Fibroblast of villous mesenchyme (primary cell): Measurements from ENCODE around the gene CHL1. TPM values are rescaled to one million over a fixed set of nuclear protein-coding genes. Genes with fewer than 3 reads are reported as not detected.

ENCODE experiments used
- DNase-seq: peaks from one replicate; pipeline ENCODE4 v3.0.0-alpha.2; 2010; ENCODE audit warnings: low read depth
- H3K4me3 ChIP-seq: 2 replicates; pipeline ENCODE4 v1.5.1; 2011; ENCODE audit warnings: low read depth, mild to moderate bottlenecking, low read length
- total RNA-seq: library from RNA; depleted of rRNA; stranded (reverse); fragments of >200 nt; gene quantifications from 2 replicates; pipeline ENCODE4 v1.2.3, GENCODE V29; 2012
- TF ChIP-seq, protein P1 (sequence below): IDR thresholded peaks from 2 replicates; pipeline ENCODE4 v1.5.1; 2012; ENCODE audit warnings: low read depth, mild to moderate bottlenecking, low read length; ENCODE audit not compliant: insufficient read depth

The CHL1 gene
- total RNA-seq, 1 donor: not detected

DNA sequence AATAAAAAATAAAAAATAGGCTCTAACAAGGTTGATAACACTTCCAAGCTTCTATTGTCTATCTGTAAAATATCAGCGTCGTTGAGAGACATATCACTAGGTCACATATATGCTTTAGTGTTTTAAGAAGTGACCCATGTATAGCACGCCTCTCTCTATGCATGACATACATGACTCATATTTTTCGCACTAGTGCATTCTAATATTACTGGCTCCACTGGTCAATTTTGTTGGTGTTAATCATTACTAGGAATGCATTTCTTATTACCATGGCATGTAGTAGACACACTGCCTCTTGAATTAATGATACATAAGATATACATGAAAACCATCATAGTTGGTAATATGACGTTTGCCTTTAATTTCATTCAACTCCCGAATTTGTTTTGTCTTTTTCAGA lies 203.1 kb downstream of the CHL1 start:
- TF ChIP-seq, protein P1, sequence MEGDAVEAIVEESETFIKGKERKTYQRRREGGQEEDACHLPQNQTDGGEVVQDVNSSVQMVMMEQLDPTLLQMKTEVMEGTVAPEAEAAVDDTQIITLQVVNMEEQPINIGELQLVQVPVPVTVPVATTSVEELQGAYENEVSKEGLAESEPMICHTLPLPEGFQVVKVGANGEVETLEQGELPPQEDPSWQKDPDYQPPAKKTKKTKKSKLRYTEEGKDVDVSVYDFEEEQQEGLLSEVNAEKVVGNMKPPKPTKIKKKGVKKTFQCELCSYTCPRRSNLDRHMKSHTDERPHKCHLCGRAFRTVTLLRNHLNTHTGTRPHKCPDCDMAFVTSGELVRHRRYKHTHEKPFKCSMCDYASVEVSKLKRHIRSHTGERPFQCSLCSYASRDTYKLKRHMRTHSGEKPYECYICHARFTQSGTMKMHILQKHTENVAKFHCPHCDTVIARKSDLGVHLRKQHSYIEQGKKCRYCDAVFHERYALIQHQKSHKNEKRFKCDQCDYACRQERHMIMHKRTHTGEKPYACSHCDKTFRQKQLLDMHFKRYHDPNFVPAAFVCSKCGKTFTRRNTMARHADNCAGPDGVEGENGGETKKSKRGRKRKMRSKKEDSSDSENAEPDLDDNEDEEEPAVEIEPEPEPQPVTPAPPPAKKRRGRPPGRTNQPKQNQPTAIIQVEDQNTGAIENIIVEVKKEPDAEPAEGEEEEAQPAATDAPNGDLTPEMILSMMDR: no peak
- no peak for DNase-seq

DNA sequence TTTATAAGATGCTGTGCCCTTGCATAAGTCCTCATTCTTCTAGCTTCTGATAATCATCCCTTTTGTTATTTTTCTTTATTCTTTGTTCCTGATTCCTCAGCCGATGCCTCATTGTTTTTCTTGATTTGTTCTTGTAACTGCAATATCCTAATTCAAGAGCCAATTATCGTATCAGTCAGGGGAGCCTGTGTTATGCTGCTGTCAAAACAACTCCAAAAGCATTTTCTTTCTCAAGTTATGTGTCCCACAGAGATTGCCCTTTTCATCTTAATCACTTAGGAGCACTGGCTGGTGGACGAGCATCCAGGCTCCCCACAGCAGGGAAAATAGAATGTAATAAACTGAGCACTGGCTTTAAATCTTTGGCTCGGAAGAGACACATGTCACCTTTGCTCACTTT lies 207.3 kb downstream of the CHL1 start:
- no peak overlapping the region for H3K4me3 ChIP-seq
- TF ChIP-seq, protein P1: no peak
- DNase-seq: no peak

More for the DNA sequence above, 203.1 kb downstream of the CHL1 start:
- H3K4me3 ChIP-seq: no peak overlapping the region

DNA sequence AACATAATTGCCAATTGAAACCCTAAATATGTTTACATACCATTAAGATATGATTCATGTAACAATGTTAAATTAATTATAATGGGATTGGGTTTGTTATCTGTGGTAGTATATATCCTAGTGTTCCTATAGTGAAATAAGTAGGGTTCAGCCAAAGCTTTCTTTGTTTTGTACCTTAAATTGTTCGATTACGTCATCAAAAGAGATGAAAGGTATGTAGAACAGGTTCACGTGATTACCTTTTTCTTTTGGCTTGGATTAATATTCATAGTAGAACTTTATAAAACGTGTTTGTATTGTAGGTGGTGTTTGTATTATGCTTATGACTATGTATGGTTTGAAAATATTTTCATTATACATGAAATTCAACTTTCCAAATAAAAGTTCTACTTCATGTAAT lies 212.4 kb downstream of the CHL1 start:
- TF ChIP-seq, protein P1: no peak
- no peak for DNase-seq
- no peak overlapping the region for H3K4me3 ChIP-seq

DNA sequence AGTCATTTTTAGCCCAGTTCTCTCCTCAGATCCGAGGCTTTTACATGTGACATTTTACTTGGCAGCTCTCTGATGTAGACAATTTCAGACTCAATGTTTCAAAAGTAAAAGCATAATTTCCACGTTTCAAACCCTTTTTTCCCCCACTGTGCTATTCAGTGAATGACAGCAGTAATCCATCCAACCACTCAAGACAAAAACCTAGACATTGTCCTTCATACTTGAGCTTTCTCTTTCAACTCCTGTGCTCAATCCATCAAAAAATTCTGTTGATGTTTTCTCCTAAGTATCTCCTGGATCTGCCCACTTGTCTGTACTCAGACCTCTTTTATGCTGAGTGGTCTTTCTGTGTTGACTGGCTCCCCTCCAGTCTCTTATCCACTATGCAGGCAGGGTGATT lies 214.7 kb downstream of the CHL1 start:
- DNase-seq: no peak
- H3K4me3 ChIP-seq: no peak overlapping the region
- TF ChIP-seq, protein P1: no peak

DNA sequence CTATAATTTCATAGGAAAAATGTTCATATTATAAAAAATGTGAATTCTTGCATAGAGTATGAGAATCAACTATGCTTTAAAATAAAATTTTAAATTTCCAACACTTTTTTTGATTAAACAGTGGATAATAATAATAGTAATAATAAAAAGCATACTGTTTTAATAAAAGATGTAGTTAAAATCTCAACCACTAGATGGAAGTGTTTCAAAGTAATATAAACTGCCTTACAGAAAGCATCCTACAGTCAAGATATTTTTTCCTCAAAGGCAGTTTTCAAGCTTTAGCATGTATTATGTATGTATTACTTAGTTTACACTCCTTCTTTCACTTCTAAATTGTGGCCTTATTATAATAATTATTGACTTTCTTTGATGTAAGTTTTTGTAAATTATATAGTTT lies 217.5 kb downstream of the CHL1 start:
- TF ChIP-seq, protein P1: no peak
- DNase-seq: peak; percentile 10
- no peak overlapping the region for H3K4me3 ChIP-seq

DNA sequence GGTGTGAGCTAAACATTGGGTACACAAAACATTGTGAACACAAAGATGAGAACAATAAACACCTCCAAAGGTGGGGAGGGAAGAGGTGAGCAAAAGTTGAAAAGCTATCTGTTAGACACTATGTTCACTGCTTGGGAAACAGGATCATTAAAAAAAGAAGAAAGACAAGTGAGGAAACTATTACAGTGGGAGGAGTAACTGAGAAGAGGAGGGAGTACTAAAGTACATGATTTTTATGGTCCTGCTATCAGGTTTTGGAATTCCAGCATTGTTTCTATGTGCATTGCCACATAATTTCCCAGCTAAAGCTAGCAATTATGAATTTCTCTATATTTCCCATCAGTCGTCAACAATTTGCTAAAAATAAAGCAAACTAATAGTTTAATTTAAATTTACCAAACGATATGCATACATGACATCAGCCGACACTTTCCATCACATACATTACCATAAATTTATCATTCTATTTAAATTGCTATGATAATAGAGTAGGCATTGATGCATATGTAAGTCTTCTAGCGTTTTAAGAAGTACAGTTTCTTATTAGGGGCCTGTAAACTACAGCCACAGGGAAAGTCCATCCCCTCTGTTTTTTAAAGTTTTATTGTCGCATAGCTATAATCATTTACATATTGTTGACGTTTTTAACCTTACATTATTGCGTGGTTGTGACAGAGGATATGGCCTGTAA lies 221.8 kb downstream of the CHL1 start:
- DNase-seq: no peak
- no peak overlapping the region for H3K4me3 ChIP-seq
- TF ChIP-seq, protein P1: no peak

DNA sequence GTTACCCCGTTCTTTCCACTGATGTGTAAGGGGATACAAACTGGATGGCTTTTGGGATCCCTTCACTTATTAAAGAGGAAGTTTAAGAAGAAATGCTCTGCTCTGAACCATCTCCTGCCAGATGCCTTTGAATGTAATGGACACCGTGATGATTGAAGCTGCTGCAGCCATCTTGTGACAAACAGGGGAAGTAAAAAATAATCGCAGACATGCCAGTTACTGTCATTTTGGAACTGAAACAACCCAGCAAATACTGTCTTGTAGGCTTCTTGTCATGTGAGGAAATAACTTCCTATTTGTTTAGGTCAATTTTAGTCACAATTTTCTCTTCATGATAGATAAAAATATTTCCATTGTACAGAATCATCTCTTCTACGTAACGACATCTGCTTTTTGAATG lies 224.0 kb downstream of the CHL1 start:
- no peak overlapping the region for H3K4me3 ChIP-seq
- TF ChIP-seq, protein P1: no peak
- no peak for DNase-seq
